ENCODE data around the gene DSG1. TPM values are rescaled to one million over a fixed set of nuclear protein-coding genes. Genes with fewer than 3 reads are reported as not detected.

Gene DSG1
- total RNA-seq, 1 experiment from 2014 or later = 0.09 TPM

- no peak overlapping the region for H3K4me3 Mint-ChIP-seq
- H3K27me3 Mint-ChIP-seq (ENCODE audit: low read depth) = no peaks in the 10 kb centered on the region
- no peaks in the 10 kb centered on the region for H3K4me1 Mint-ChIP-seq
- DNase-seq (ENCODE audit: low spot score) = no peak
- H3K36me3 Mint-ChIP-seq = no peaks in the 10 kb centered on the region
- POLR2A ChIA-PET = no interaction called here
- CTCF ChIA-PET = no interaction called here
- no peak overlapping the region for H3K27ac Mint-ChIP-seq
- TF ChIP-seq ZBTB21 (CRISPR knock-in tag; IDR thresholded peaks at IDR 0.05; ENCODE audit: borderline replicate concordance) (no peak), ATF1 (CRISPR knock-in tag; IDR thresholded peaks at IDR 0.05) (no peak), NFE2L1 (CRISPR knock-in tag; IDR thresholded peaks at IDR 0.05) (no peak), MYBL2 (CRISPR knock-in tag; IDR thresholded peaks at IDR 0.05) (no peak), ARID4B (CRISPR knock-in tag; IDR thresholded peaks at IDR 0.05; ENCODE audit: borderline replicate concordance) (no peak), ZNF532 (CRISPR knock-in tag; IDR thresholded peaks at IDR 0.05; ENCODE audit: borderline replicate concordance) (no peak), USF1 (CRISPR knock-in tag; IDR thresholded peaks at IDR 0.05) (no peak), GTF2I (CRISPR knock-in tag; conservative IDR thresholded peaks at IDR 0.05) (no peak), ZNF232 (CRISPR knock-in tag; IDR thresholded peaks at IDR 0.05) (no peak), ZNF396 (CRISPR knock-in tag; IDR thresholded peaks at IDR 0.05; ENCODE audit: borderline replicate concordance) (no peak), PRDM15 (CRISPR knock-in tag; IDR thresholded peaks at IDR 0.05) (no peak), JAZF1 (CRISPR knock-in tag; IDR thresholded peaks at IDR 0.05) (no peak), MXD4 (CRISPR knock-in tag; IDR thresholded peaks at IDR 0.05; ENCODE audit: borderline replicate concordance) (no peak), TP53 (CRISPR knock-in tag; IDR thresholded peaks at IDR 0.05) (no peak), IRF2 (CRISPR knock-in tag; IDR thresholded peaks at IDR 0.05; ENCODE audit: borderline replicate concordance, low read depth) (no peak), MLX (CRISPR knock-in tag; IDR thresholded peaks at IDR 0.05) (no peak)
- no peak for ATAC-seq
- no peaks in the 10 kb centered on the region for H3K9me3 Mint-ChIP-seq
Measured at GRCh38 chr18:31401156-31402025, 83.4 kb downstream of the DSG1 start.
